Measurements from ENCODE around the gene MAPK7. TPM values are rescaled to one million over a fixed set of nuclear protein-coding genes. Genes with fewer than 3 reads are reported as not detected.

Gene MAPK7
- total RNA-seq, 2 donors from 2014 or later: 15.9 to 17.8 TPM

- H3K9me3 ChIP-seq: no peaks in the 10 kb centered on the region
- H3K27me3 ChIP-seq: no peaks in the 10 kb centered on the region
- TF ChIP-seq, protein P1, sequence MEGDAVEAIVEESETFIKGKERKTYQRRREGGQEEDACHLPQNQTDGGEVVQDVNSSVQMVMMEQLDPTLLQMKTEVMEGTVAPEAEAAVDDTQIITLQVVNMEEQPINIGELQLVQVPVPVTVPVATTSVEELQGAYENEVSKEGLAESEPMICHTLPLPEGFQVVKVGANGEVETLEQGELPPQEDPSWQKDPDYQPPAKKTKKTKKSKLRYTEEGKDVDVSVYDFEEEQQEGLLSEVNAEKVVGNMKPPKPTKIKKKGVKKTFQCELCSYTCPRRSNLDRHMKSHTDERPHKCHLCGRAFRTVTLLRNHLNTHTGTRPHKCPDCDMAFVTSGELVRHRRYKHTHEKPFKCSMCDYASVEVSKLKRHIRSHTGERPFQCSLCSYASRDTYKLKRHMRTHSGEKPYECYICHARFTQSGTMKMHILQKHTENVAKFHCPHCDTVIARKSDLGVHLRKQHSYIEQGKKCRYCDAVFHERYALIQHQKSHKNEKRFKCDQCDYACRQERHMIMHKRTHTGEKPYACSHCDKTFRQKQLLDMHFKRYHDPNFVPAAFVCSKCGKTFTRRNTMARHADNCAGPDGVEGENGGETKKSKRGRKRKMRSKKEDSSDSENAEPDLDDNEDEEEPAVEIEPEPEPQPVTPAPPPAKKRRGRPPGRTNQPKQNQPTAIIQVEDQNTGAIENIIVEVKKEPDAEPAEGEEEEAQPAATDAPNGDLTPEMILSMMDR (IDR thresholded peaks at IDR 0.05): no peak
- H3K27ac ChIP-seq: peak overlapping the region; percentile 15 to 27
- DNase-seq (ENCODE audit: low spot score): peak; percentile 84
- peaks cover 0 to 19% of the 10 kb centered on the region in 2 donors for H3K4me1 ChIP-seq
- H3K4me3 ChIP-seq: no peak overlapping the region
- no peaks in the 10 kb centered on the region for H3K36me3 ChIP-seq
These were observed 20.2 kb downstream of the MAPK7 start for GRCh38 chr17:19398301-19399181.

GRCh38 chr17:19399750-19400450 is 21.6 kb downstream of the MAPK7 start:
- DNase-seq (ENCODE audit: low spot score): no peak
- peaks cover 0 to 19% of the 10 kb centered on the region in 2 donors for H3K4me1 ChIP-seq
- TF ChIP-seq, protein P1 (IDR thresholded peaks at IDR 0.05): no peak
- no peaks in the 10 kb centered on the region for H3K9me3 ChIP-seq
- H3K36me3 ChIP-seq: no peaks in the 10 kb centered on the region
- no peak overlapping the region for H3K27ac ChIP-seq
- no peaks in the 10 kb centered on the region for H3K27me3 ChIP-seq
- H3K4me3 ChIP-seq: no peak overlapping the region

DNA sequence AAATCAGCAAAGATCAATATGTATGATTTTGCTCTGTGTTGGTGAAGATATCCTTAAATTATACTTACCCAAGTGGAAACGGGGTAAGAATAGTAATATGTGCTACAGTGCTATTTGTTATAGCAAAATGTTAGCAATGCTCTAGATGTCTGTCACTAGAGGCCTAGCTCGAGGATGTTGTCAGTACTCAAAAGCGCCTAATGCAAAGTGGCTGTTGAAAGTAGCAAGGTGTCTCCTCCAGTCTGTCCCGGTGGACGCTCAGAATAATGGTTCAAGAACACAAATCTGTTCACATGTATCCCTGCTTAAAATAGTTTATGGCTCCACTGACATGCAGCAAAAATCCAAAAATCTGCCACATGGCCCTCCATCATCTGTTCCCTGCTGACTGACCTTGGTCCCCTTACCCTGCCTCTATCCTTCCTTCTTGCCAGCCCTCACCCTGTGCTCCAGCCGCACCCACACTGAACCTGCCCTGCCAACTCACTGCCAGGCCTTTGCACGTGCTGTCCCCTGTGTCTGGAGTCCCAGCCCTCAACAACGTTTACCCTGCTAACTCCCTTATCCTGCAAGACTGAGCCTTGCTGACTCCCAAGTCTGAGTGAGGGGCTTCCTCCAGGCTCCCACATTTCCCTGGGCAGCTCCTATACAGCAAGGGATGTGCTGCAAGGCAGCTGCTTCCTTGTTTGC is 23.2 kb downstream of the MAPK7 start:
- no peaks in the 10 kb centered on the region for H3K27me3 ChIP-seq
- H3K9me3 ChIP-seq: no peaks in the 10 kb centered on the region
- DNase-seq (ENCODE audit: low spot score): no peak
- TF ChIP-seq, protein P1 (IDR thresholded peaks at IDR 0.05): no peak
- H3K27ac ChIP-seq: no peak overlapping the region
- H3K4me1 ChIP-seq: peaks cover 0 to 19% of the 10 kb centered on the region in 2 donors
- H3K4me3 ChIP-seq: no peak overlapping the region
- no peaks in the 10 kb centered on the region for H3K36me3 ChIP-seq

GRCh38 chr17:19402171-19402570 is 23.9 kb downstream of the MAPK7 start:
- H3K4me1 ChIP-seq: peaks cover 0 to 19% of the 10 kb centered on the region in 2 donors
- no peak overlapping the region for H3K4me3 ChIP-seq
- H3K9me3 ChIP-seq: no peaks in the 10 kb centered on the region
- no peaks in the 10 kb centered on the region for H3K36me3 ChIP-seq
- TF ChIP-seq, protein P1 (IDR thresholded peaks at IDR 0.05): no peak
- H3K27me3 ChIP-seq: no peaks in the 10 kb centered on the region
- no peak for DNase-seq (ENCODE audit: low spot score)
- no peak overlapping the region for H3K27ac ChIP-seq

DNA sequence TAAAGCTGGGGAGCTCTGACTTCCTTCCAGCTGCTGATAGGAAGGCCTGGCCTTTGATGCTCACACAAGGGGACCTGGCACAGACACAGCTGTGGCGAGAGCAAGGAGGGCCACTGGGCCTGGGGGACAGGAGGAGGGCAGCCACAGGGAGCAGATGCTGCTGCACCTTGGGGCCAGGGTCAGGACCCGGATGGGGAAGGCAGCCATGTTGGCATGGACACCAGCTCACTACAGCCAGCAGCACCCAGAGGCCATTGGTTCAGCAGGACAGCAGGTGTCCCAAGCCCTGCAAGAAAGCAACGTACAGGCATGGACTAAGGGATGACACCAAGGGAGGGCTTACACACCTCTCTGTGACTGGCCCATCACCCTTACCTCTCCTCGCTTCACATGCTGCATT is 24.7 kb downstream of the MAPK7 start:
- no peaks in the 10 kb centered on the region for H3K27me3 ChIP-seq
- H3K27ac ChIP-seq: no peak overlapping the region
- H3K4me3 ChIP-seq: no peak overlapping the region
- no peaks in the 10 kb centered on the region for H3K36me3 ChIP-seq
- H3K9me3 ChIP-seq: no peaks in the 10 kb centered on the region
- TF ChIP-seq, protein P1 (IDR thresholded peaks at IDR 0.05): no peak
- no peak for DNase-seq (ENCODE audit: low spot score)
- peaks cover 0 to 14% of the 10 kb centered on the region in 2 donors for H3K4me1 ChIP-seq

All from right atrium auricular region (tissue), 2 donors.